IPS DF 6.9 (cell line): Measurements from ENCODE around the gene KRTAP12-1.
"Not testable (repeated sequence)": the region's sequence is repeated elsewhere in the genome, so short reads cannot be mapped to it uniquely, and the experiment has no call there.

Experiments used
- DNase-seq: peaks from one replicate; pipeline ENCODE4 v3.0.0-alpha.2; 2013; ENCODE audit warnings: low read depth, low spot score
- H3K27ac ChIP-seq: one replicate; pipeline ENCODE4 v1.5.1; 2013; ENCODE audit warnings: low read length, control low read depth
- H3K27me3 ChIP-seq: 2 replicates; pipeline ENCODE4 v1.6.1; 2013; ENCODE audit warnings: mild to moderate bottlenecking, low read length; ENCODE audit not compliant: control insufficient read depth, insufficient read depth
- H3K36me3 ChIP-seq: 2 replicates; pipeline ENCODE4 v1.6.1; 2013; ENCODE audit warnings: low read length; ENCODE audit not compliant: control insufficient read depth, insufficient read depth
- H3K4me1 ChIP-seq: 2 replicates; pipeline ENCODE4 v1.6.1; 2013; ENCODE audit warnings: low read length; ENCODE audit not compliant: control insufficient read depth, insufficient read depth
- H3K4me3 ChIP-seq: 2 replicates; pipeline ENCODE4 v1.5.1; 2013; ENCODE audit warnings: mild to moderate bottlenecking, low read length
- H3K9me3 ChIP-seq: 2 replicates; pipeline ENCODE4 v1.6.1; 2013; ENCODE audit warnings: low read length, inconsistent platforms; ENCODE audit not compliant: control insufficient read depth, insufficient read depth
- WGBS: extraction: QIAGEN DNeasy Blood & Tissue Kit; methylation state at CpG from one replicate; pipeline ENCODE4 v1.1.7; 2013; ENCODE audit warnings: mixed read lengths, missing lambda C conversion rate; ENCODE audit not compliant: insufficient read length, insufficient coverage; 5-methylcytosine and 5-hydroxymethylcytosine counted together

KRTAP12-1 gene

GRCh38 chr21:44697172-44697810 lies 15.3 kb upstream of the KRTAP12-1 start, which contains the start of gene KRTAP10-12:
Gene KRTAP10-12, plus strand, starts transcription at chr21:44697172. Its CDS starts 30 bp downstream, at chr21:44697202.
- WGBS, result no CpG with 5 or more reads among the region's 21 CpGs
- H3K36me3 ChIP-seq, H3K4me3 ChIP-seq, H3K4me1 ChIP-seq, DNase-seq, H3K9me3 ChIP-seq, H3K27me3 ChIP-seq, H3K27ac ChIP-seq: not testable (repeated sequence)

DNA sequence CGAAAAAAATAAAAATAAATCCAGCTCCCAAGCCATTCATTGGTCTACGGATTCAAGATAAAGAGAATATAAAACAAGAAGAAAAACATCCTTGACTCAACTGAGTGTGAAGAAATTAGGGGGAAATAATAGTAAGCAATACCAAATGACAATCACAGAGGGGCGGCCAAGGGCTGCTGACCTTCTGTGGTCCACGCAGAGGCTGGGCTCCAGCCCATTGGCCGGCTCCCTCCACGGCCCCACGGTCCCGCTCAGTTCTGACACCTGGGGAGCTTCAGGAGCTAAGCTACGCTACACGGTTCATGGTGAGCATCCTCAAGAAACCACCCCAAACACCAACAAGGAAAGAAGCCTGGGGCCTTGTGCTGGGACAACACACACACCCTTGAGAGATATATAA lies 14.6 kb upstream of the KRTAP12-1 start:
- DNase-seq, result no peak
- Histone ChIP-seq H3K27ac (no peak overlapping the region), H3K9me3 (no peaks in the 10 kb centered on the region), H3K4me1 (peaks cover 8% of the 10 kb centered on the region), H3K27me3 (no peaks in the 10 kb centered on the region), H3K4me3 (no peak overlapping the region), H3K36me3 (no peaks in the 10 kb centered on the region)
- WGBS, result no CpG with 5 or more reads among the region's 10 CpGs

DNA sequence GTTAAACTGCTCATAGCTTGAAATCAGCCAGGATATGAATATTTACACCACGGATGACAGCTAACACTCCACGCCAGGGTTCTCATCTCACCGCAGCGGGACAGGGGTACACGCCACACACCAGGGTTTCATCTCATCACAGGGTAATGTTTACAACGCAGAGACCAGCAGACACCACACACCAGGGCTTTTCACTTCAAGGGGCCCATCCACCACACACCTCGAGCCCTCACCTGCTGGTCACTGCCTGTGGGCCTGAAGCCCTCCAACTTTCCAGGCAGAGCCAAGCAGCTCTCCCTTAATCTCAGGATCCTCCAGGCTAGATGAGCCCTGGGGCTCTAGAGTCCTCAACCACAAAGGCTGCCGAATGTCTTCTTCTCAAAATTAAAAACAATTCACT lies 13.7 kb upstream of the KRTAP12-1 start:
- Histone ChIP-seq H3K9me3 (no peaks in the 10 kb centered on the region), H3K4me3 (no peak overlapping the region), H3K36me3 (no peaks in the 10 kb centered on the region), H3K4me1 (peaks cover 8% of the 10 kb centered on the region), H3K27me3 (no peaks in the 10 kb centered on the region), H3K27ac (no peak overlapping the region)
- DNase-seq, result no peak
- no CpG with 5 or more reads among the region's 8 CpGs for WGBS

- H3K9me3 ChIP-seq, result no peaks in the 10 kb centered on the region
- H3K4me3 ChIP-seq, result no peak overlapping the region
- H3K4me1 ChIP-seq, result peaks cover 8% of the 10 kb centered on the region
- no peak for DNase-seq
- H3K36me3 ChIP-seq, result no peaks in the 10 kb centered on the region
- no peak overlapping the region for H3K27ac ChIP-seq
- WGBS, result no CpG with 5 or more reads among the region's 8 CpGs
- no peaks in the 10 kb centered on the region for H3K27me3 ChIP-seq
These were observed 13.2 kb upstream of the KRTAP12-1 start for GRCh38 chr21:44695184-44695583.

- Histone ChIP-seq H3K36me3 (no peaks in the 10 kb centered on the region), H3K4me1 (peaks cover 8% of the 10 kb centered on the region), H3K4me3 (no peak overlapping the region), H3K9me3 (no peaks in the 10 kb centered on the region), H3K27ac (no peak overlapping the region), H3K27me3 (no peaks in the 10 kb centered on the region)
- WGBS, result no CpG with 5 or more reads among the region's 11 CpGs
- no peak for DNase-seq
These were observed 12.8 kb upstream of the KRTAP12-1 start for GRCh38 chr21:44694776-44695175.

GRCh38 chr21:44692798-44693512 lies 11.0 kb upstream of the KRTAP12-1 start:
- Histone ChIP-seq H3K9me3 (no peaks in the 10 kb centered on the region), H3K4me3 (no peak overlapping the region), H3K27ac (no peak overlapping the region), H3K36me3 (no peaks in the 10 kb centered on the region), H3K4me1 (peaks cover 6% of the 10 kb centered on the region), H3K27me3 (no peaks in the 10 kb centered on the region)
- DNase-seq, result no peak
- no CpG with 5 or more reads among the region's 2 CpGs for WGBS

- Histone ChIP-seq H3K9me3 (no peaks in the 10 kb centered on the region), H3K27me3 (no peaks in the 10 kb centered on the region), H3K4me3 (no peak overlapping the region), H3K4me1 (peaks cover 6% of the 10 kb centered on the region), H3K27ac (no peak overlapping the region), H3K36me3 (no peaks in the 10 kb centered on the region)
- no CpG with 5 or more reads among the region's 2 CpGs for WGBS
- no peak for DNase-seq
These were observed 9.7 kb upstream of the KRTAP12-1 start for GRCh38 chr21:44691686-44692085.

DNA sequence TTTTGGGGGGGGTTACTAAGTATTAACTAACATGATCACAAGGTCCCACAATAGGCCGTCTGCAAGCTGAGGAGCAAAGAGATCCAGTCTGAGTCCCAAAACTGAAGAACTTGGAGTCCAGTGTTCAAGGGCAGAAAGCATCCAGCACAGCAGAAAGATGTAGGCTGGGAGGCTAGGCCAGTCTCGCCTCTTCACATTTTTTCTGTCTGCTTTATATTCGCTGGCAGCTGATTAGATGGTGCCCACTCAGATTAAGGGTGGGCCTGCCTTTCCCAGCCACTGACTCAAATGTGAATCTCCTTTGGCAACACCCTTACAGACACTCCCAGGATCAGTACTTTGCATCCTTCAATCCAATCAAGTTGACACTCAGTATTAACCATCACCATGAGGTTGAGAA lies 7.8 kb upstream of the KRTAP12-1 start:
- not testable (repeated sequence) for H3K4me1 ChIP-seq, DNase-seq, H3K27ac ChIP-seq, H3K36me3 ChIP-seq, H3K4me3 ChIP-seq, H3K27me3 ChIP-seq, H3K9me3 ChIP-seq
- WGBS, result no CpG with 5 or more reads among the region's 3 CpGs

DNA sequence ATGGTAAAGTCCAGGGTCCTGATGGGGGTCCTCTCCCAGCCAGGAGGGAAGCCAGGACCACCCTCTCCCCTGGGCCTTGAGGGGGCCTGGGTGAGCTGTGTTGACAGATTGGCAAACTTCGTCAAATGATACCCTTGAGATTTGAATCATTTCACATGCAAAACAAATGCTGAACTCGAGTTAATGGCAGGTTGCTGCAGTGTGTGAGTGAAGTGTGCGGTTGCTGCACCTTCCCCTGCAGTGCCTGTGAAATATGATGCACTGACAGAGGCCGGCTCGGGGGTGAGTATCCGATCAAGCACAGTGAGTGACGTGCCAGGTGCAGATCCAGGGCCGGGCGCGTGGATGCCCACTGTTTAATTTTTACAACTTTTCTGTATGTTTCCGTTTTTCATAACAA lies 5.7 kb upstream of the KRTAP12-1 start:
- WGBS, result no CpG with 5 or more reads among the region's 11 CpGs
- no peaks in the 10 kb centered on the region for H3K27me3 ChIP-seq
- DNase-seq, result no peak
- no peaks in the 10 kb centered on the region for H3K9me3 ChIP-seq
- H3K4me1 ChIP-seq, result peaks cover 7% of the 10 kb centered on the region
- no peak overlapping the region for H3K27ac ChIP-seq
- H3K36me3 ChIP-seq, result no peaks in the 10 kb centered on the region
- H3K4me3 ChIP-seq, result no peak overlapping the region

DNA sequence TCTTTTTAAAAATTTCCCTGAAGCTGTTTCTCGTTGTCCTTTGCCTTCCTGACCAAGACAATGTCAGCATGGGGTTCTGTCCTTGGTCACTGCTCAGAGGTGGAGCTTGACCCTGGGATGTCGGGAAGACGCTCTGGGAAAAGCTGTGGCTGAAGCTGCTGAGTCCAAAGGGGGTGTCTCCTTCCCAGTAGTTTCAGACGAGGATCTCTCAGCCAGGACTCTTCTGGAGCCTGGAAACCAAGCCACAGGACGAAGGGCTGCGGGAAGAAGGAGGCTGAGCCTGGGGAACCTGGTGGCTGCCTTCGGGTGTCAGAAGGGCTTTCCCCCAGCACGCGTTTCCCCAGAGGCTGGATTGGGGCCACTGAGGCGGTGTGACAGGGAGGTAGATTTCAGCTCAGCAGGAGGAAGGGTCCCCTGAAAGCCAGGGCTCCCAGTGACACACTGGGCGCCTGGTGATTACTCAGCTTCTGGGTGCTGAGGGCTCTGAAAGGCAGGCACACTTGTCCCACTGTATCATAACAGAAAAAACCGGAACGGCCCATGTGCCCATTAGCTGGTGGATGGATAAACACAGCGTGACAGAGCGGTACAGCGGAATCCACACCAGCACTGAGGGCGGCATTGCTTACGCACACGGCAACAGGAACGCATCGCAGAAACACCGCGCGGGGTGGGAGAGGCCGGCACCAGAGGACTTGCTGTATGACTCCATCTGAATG lies 5.0 kb upstream of the KRTAP12-1 start:
- Histone ChIP-seq H3K9me3 (no peaks in the 10 kb centered on the region), H3K27me3 (no peaks in the 10 kb centered on the region), H3K4me1 (peaks cover 7% of the 10 kb centered on the region), H3K36me3 (no peaks in the 10 kb centered on the region), H3K27ac (no peak overlapping the region), H3K4me3 (no peak overlapping the region)
- WGBS, result no CpG with 5 or more reads among the region's 25 CpGs
- no peak for DNase-seq
